ENCODE data around the gene SLC5A10.

DNA sequence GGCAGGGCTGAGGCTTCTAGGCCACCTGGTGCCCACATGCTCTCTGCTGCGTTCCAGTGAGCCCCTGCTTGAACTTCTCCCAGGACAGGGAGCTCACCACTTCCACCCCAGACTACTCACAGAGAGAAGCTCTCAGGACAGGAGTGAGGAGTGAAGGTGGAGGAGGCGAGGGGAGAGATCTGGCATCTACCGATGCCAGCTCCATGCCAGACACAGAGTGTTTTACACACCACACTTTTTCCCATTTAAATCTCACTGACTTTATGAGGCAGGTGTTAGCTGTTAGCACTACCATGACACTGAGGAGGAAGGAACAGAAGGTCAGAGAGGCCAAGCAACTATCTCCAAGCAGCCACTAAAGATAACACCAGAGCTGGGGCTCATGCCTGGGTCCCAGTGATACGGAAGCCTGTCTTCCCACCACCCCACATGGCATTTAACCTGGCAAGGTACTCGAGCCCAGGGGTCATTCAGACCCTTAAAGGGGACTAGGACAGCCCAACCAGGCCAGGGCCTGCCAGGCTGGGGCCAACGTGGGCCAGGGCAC is 45.8 kb downstream of the SLC5A10 start:
- no peak for TF ChIP-seq CTCF (IDR thresholded peaks at IDR 0.05)
- TF ChIP-seq POLR2AphosphoS5 (IDR thresholded peaks at IDR 0.05): no peak

Measured in esophagus muscularis mucosa (tissue), 3 donors.